ENCODE results near the gene CLCN1. TPM values are rescaled to one million over a fixed set of nuclear protein-coding genes. Genes with fewer than 3 reads are reported as not detected.
A peak's percentile ranks its signal among the peaks of the same experiment; 100 is the strongest.

The CLCN1 gene
- total RNA-seq, 3 donors from 2014 or later (not counting 1 experiment from before 2014, with no cell fraction given), result 0.16 to 0.19 TPM; not detected in 1

GRCh38 chr7:143279186-143280098 lies 36.5 kb upstream of the CLCN1 start:
- Mint-ChIP-seq H3K4me1 (peaks cover 0 to 11% of the 10 kb centered on the region in 2 donors), H3K9me3 (no peaks in the 10 kb centered on the region), H3K4me3 (no peak overlapping the region), H3K27me3 (ENCODE audit: low read depth in 2 of 2) (no peaks in the 10 kb centered on the region), H3K27ac (peak overlapping the region in 1 of 2 donors; percentile 10), H3K36me3 (no peaks in the 10 kb centered on the region)
- H3K4me1 ChIP-seq (ENCODE audit: control insufficient read depth, insufficient read depth, low read length), result no peaks in the 10 kb centered on the region
- no peak for TF ChIP-seq CTCF (IDR thresholded peaks at IDR 0.05)
- DNase-seq (peak in 1 of 2 donors; percentile 63), ATAC-seq (no peak)
- intact Hi-C loops (cut with micrococcal nuclease), result no loop called here
- WGBS (ENCODE audit: insufficient coverage), result 58% methylated on average over 7 of the region's 8 CpGs
- no peak overlapping the region for H3K4me3 ChIP-seq (ENCODE audit: low read length)
- H3K27ac ChIP-seq (ENCODE audit: low read length), result no peak overlapping the region
- no peaks in the 10 kb centered on the region for H3K36me3 ChIP-seq (ENCODE audit: control insufficient read depth, insufficient read depth, low read length)
- H3K9me3 ChIP-seq (ENCODE audit: control insufficient read depth, insufficient read depth, low read length), result no peaks in the 10 kb centered on the region
- no peaks in the 10 kb centered on the region for H3K27me3 ChIP-seq (ENCODE audit: control insufficient read depth, insufficient read depth, low read length)

- ATAC-seq, result no peak
- no peaks in the 10 kb centered on the region for H3K36me3 ChIP-seq (ENCODE audit: control insufficient read depth, insufficient read depth, low read length)
- peaks cover 0 to 11% of the 10 kb centered on the region in 2 donors for H3K4me1 Mint-ChIP-seq
- no peaks in the 10 kb centered on the region for H3K9me3 Mint-ChIP-seq
- no peak overlapping the region for H3K4me3 ChIP-seq (ENCODE audit: low read length)
- intact Hi-C loops (cut with micrococcal nuclease), result no loop called here
- H3K4me3 Mint-ChIP-seq, result no peak overlapping the region
- TF ChIP-seq CTCF (IDR thresholded peaks at IDR 0.05), result no peak
- H3K27me3 ChIP-seq (ENCODE audit: control insufficient read depth, insufficient read depth, low read length), result no peaks in the 10 kb centered on the region
- WGBS (ENCODE audit: insufficient coverage), result no CpG with 5 or more reads among the region's 1 CpG
- H3K36me3 Mint-ChIP-seq, result no peaks in the 10 kb centered on the region
- DNase-seq, result peak in 1 of 2 donors; percentile 24
- no peaks in the 10 kb centered on the region for H3K4me1 ChIP-seq (ENCODE audit: control insufficient read depth, insufficient read depth, low read length)
- H3K27ac Mint-ChIP-seq, result peak overlapping the region in 1 of 2 donors; percentile 10
- H3K27me3 Mint-ChIP-seq (ENCODE audit: low read depth in 2 of 2), result no peaks in the 10 kb centered on the region
- no peak overlapping the region for H3K27ac ChIP-seq (ENCODE audit: low read length)
- H3K9me3 ChIP-seq (ENCODE audit: control insufficient read depth, insufficient read depth, low read length), result no peaks in the 10 kb centered on the region
These were observed 35.8 kb upstream of the CLCN1 start for GRCh38 chr7:143280160-143280559.

GRCh38 chr7:143280566-143280965 lies 35.3 kb upstream of the CLCN1 start:
- Mint-ChIP-seq H3K4me3 (no peak overlapping the region), H3K27me3 (ENCODE audit: low read depth in 2 of 2) (no peaks in the 10 kb centered on the region), H3K4me1 (peaks cover 0 to 11% of the 10 kb centered on the region in 2 donors), H3K9me3 (no peaks in the 10 kb centered on the region), H3K27ac (no peak overlapping the region), H3K36me3 (no peaks in the 10 kb centered on the region)
- intact Hi-C loops (cut with micrococcal nuclease), result no loop called here
- Histone ChIP-seq H3K27me3 (ENCODE audit: control insufficient read depth, insufficient read depth, low read length) (no peaks in the 10 kb centered on the region), H3K4me3 (ENCODE audit: low read length) (no peak overlapping the region), H3K36me3 (ENCODE audit: control insufficient read depth, insufficient read depth, low read length) (no peaks in the 10 kb centered on the region), H3K4me1 (ENCODE audit: control insufficient read depth, insufficient read depth, low read length) (no peaks in the 10 kb centered on the region), H3K27ac (ENCODE audit: low read length) (no peak overlapping the region), H3K9me3 (ENCODE audit: control insufficient read depth, insufficient read depth, low read length) (no peaks in the 10 kb centered on the region)
- ATAC-seq (no peak), DNase-seq (no peak)
- no peak for TF ChIP-seq CTCF (IDR thresholded peaks at IDR 0.05)
- 100% methylated on average over 1 of the region's 2 CpGs for WGBS (ENCODE audit: insufficient coverage)
